Smooth muscle cell of the brain vasculature (primary cell): ENCODE results near the gene PABPN1L.

Experiments used
- DNase-seq: peaks from one replicate; pipeline ENCODE4 v3.0.0-alpha.2; 2012; ENCODE audit warnings: low read depth, low spot score

PABPN1L gene

GRCh38 chr16:88851616-88852015 is 14.8 kb downstream of the PABPN1L start:
- DNase-seq, result no peak

- DNase-seq, result no peak
Measured at GRCh38 chr16:88850531-88851199, 15.8 kb downstream of the PABPN1L start.

- no peak for DNase-seq
Measured at GRCh38 chr16:88848557-88848956, 17.9 kb downstream of the PABPN1L start.

GRCh38 chr16:88847654-88848053 is 18.8 kb downstream of the PABPN1L start:
- DNase-seq, result no peak

GRCh38 chr16:88846088-88846487 is 20.4 kb downstream of the PABPN1L start:
- DNase-seq, result no peak

GRCh38 chr16:88844419-88845036 is 21.9 kb downstream of the PABPN1L start:
- no peak for DNase-seq

- DNase-seq, result no peak
Measured at GRCh38 chr16:88843256-88843655, 23.2 kb downstream of the PABPN1L start.

GRCh38 chr16:88842806-88843205 is 23.7 kb downstream of the PABPN1L start:
- DNase-seq, result no peak

- no peak for DNase-seq
Measured at GRCh38 chr16:88842308-88842756, 24.1 kb downstream of the PABPN1L start.

- no peak for DNase-seq
Measured at GRCh38 chr16:88841521-88842307, 24.7 kb downstream of the PABPN1L start.

- no peak for DNase-seq
Measured at GRCh38 chr16:88840600-88841215, 25.8 kb downstream of the PABPN1L start.

GRCh38 chr16:88839745-88840599 is 26.5 kb downstream of the PABPN1L start:
- DNase-seq, result no peak

- no peak for DNase-seq
Measured at GRCh38 chr16:88839026-88839529, 27.4 kb downstream of the PABPN1L start.

GRCh38 chr16:88838566-88838965 is 27.9 kb downstream of the PABPN1L start:
- no peak for DNase-seq

GRCh38 chr16:88837806-88838205 is 28.7 kb downstream of the PABPN1L start:
- DNase-seq, result no peak

- DNase-seq, result no peak
Measured at GRCh38 chr16:88836791-88837190, 29.7 kb downstream of the PABPN1L start.

GRCh38 chr16:88835818-88836217 is 30.6 kb downstream of the PABPN1L start:
- DNase-seq, result no peak

- no peak for DNase-seq
Measured at GRCh38 chr16:88835383-88835782, 31.1 kb downstream of the PABPN1L start.

- DNase-seq, result no peak
Measured at GRCh38 chr16:88834670-88835069, 31.8 kb downstream of the PABPN1L start.

- DNase-seq, result no peak
Measured at GRCh38 chr16:88833086-88833485, 33.4 kb downstream of the PABPN1L start.

- no peak for DNase-seq
Measured at GRCh38 chr16:88831838-88832237, 34.6 kb downstream of the PABPN1L start.
